ENCODE results near the gene SLC66A2.

- TF ChIP-seq CTCF (IDR thresholded peaks at IDR 0.05 in 8 of 11, conservative IDR thresholded peaks at IDR 0.05 in 3 of 11) (no peak), POLR2AphosphoS5 (IDR thresholded peaks at IDR 0.05) (no peak), POLR2A (IDR thresholded peaks at IDR 0.05) (no peak)
Measured at GRCh38 chr18:79910563-79911343, 40.7 kb downstream of the SLC66A2 start.
